ENCODE results near the gene CLIC5. TPM values are rescaled to one million over a fixed set of nuclear protein-coding genes. Genes with fewer than 3 reads are reported as not detected.
"Not testable (repeated sequence)": the region's sequence is repeated elsewhere in the genome, so short reads cannot be mapped to it uniquely, and the experiment has no call there.

CLIC5 gene
- polyA plus RNA-seq, 1 experiment: not detected

- ChIA-PET POLR2A (no interaction called here), CTCF (interaction anchor here (1.2 kb wide), 1 partner anchor 1298 kb away, joined by 3 read pairs; no protein-coding TSS in a partner anchor)
- no peak for DNase-seq (ENCODE audit: low read depth, low spot score)
- H3K9me3 ChIP-seq (ENCODE audit: control insufficient read depth, insufficient read depth, low read length): no peaks in the 10 kb centered on the region
- TF ChIP-seq, protein P1, sequence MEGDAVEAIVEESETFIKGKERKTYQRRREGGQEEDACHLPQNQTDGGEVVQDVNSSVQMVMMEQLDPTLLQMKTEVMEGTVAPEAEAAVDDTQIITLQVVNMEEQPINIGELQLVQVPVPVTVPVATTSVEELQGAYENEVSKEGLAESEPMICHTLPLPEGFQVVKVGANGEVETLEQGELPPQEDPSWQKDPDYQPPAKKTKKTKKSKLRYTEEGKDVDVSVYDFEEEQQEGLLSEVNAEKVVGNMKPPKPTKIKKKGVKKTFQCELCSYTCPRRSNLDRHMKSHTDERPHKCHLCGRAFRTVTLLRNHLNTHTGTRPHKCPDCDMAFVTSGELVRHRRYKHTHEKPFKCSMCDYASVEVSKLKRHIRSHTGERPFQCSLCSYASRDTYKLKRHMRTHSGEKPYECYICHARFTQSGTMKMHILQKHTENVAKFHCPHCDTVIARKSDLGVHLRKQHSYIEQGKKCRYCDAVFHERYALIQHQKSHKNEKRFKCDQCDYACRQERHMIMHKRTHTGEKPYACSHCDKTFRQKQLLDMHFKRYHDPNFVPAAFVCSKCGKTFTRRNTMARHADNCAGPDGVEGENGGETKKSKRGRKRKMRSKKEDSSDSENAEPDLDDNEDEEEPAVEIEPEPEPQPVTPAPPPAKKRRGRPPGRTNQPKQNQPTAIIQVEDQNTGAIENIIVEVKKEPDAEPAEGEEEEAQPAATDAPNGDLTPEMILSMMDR (IDR thresholded peaks at IDR 0.05; ENCODE audit: low read depth, low read length): no peak
- no peak overlapping the region for H3K27ac ChIP-seq (ENCODE audit: low read depth, low read length)
- peaks cover 4% of the 10 kb centered on the region for H3K27me3 ChIP-seq (ENCODE audit: control insufficient read depth, insufficient read depth, low read length)
- no peak overlapping the region for H3K4me3 ChIP-seq (ENCODE audit: low read depth, low read length)
Measured at GRCh38 chr6:45928721-45929305, 86.8 kb downstream of the CLIC5 start.

DNA sequence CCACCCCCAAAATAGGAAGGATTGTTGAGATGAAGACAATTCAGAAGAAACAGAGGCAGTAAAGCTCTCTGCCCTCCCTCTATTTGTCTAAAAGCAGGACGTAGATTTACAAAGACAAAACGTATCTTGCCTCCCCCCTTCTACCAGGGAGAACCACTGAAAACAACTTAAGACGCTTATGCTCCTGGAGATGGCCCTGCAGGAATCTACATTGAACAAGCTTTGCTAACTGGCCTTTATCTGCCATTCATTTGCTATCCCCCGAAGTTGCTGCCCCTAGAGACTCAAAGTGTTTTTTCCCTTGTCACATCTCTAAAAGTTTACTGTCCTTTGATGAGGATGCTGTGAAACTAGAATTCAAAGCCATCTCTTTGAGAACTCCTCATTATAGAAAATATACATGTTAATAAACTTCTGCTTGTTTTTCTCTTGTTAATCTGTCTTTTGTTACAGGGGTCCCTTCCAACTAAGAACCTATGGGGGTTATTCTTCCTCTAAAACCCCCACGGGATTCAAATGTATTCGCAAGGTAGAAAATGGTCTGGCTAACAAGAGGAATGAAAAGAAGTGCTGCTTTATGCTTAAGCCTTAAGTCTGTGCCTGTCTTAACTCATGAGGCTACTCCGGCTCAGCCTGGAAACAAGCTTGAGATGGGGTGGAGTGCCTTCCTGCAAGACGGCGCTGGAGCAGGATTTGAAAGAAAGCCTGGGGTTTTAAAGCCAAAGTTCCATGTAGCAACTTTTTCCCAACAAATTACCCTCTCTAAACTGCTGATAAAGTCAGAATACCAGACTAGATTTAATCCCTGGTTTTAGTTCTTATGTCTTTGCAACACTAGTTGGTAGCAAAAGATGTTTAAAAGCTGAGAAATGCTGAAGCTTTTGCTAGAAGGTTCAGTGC is 88.0 kb downstream of the CLIC5 start:
- CTCF ChIA-PET: interaction anchor here (0.6 to 1.9 kb wide), 4 partner anchors 19 to 1297 kb away, joined by 3 to 4 read pairs (median 4); no protein-coding TSS in a partner anchor
- DNase-seq (ENCODE audit: low read depth, low spot score): no peak

DNA sequence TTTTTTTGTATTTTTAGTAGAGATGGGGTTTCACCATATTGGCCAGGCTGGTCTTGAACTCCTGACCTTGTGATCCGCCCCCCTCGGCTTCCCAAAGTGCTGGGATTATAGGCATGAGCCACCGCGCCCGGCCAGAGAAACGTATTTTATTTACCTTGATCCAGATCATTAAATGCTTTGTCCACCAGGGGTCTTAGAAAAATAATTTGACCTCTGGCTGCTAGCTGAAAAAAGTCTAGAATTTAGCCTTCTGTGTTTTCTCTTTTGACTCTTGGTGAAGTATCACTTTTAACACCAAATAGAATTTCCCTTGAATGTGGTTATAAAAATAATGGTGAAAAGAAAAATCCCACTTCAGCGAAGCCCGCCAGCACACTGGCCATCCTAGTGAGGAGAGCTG is 89.2 kb downstream of the CLIC5 start:
- H3K9me3 ChIP-seq (ENCODE audit: control insufficient read depth, insufficient read depth, low read length); H3K27me3 ChIP-seq (ENCODE audit: control insufficient read depth, insufficient read depth, low read length); DNase-seq (ENCODE audit: low read depth, low spot score); H3K27ac ChIP-seq (ENCODE audit: low read depth, low read length); POLR2A ChIA-PET; H3K4me3 ChIP-seq (ENCODE audit: low read depth, low read length): not testable (repeated sequence)
- CTCF ChIA-PET: interaction anchor here (1.6 to 1.9 kb wide), 2 partner anchors 20 to 1271 kb away, joined by 4 read pairs; no protein-coding TSS in a partner anchor

More for the DNA sequence above, 88.0 kb downstream of the CLIC5 start:
- Histone ChIP-seq H3K27me3 (ENCODE audit: control insufficient read depth, insufficient read depth, low read length) (peaks cover 4% of the 10 kb centered on the region), H3K4me3 (ENCODE audit: low read depth, low read length) (no peak overlapping the region), H3K9me3 (ENCODE audit: control insufficient read depth, insufficient read depth, low read length) (no peaks in the 10 kb centered on the region), H3K27ac (ENCODE audit: low read depth, low read length) (no peak overlapping the region)
- POLR2A ChIA-PET: no interaction called here
- TF ChIP-seq, protein P1 (IDR thresholded peaks at IDR 0.05; ENCODE audit: low read depth, low read length): no peak

DNA sequence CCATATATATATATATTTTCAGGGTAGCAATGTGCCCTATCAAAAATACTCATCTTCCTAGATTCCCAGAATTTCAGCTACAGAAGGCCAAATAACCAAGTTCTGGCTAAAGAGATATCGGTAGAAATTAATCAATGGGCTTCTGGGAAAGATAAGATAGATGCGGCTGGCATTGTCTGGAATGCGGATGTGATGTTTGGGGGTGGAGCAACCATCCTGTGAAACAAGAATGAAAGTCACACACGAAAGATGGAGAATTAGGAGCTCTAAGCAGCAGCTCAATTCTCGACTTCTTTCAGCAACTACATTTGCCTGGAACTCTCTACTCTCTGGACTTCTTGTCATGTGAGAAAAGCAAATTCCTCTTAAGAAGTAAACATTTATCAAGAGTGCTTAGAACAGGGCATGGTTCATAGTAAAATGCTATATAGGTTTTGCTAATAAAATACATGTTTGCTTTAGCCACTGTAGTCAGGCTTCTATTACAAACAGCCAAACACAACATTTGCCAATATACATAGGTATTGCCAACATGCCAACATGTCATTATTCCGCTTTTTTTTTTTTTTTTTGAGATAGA is 90.8 kb downstream of the CLIC5 start:
- Histone ChIP-seq H3K9me3 (ENCODE audit: control insufficient read depth, insufficient read depth, low read length) (no peaks in the 10 kb centered on the region), H3K27ac (ENCODE audit: low read depth, low read length) (no peak overlapping the region), H3K27me3 (ENCODE audit: control insufficient read depth, insufficient read depth, low read length) (no peaks in the 10 kb centered on the region), H3K4me3 (ENCODE audit: low read depth, low read length) (no peak overlapping the region)
- ChIA-PET CTCF (interaction anchor here (0.8 to 3.9 kb wide), 6 partner anchors 22 to 1449 kb away, joined by 3 to 39 read pairs (median 12); no protein-coding TSS in a partner anchor), POLR2A (no interaction called here)
- TF ChIP-seq, protein P1 (IDR thresholded peaks at IDR 0.05; ENCODE audit: low read depth, low read length): no peak
- no peak for DNase-seq (ENCODE audit: low read depth, low spot score)

GRCh38 chr6:45923831-45924391 is 91.7 kb downstream of the CLIC5 start:
- ChIA-PET POLR2A (no interaction called here), CTCF (interaction anchor here (0.6 to 3.9 kb wide), 7 partner anchors 23 to 1448 kb away, joined by 3 to 39 read pairs (median 8); no protein-coding TSS in a partner anchor)
- no peak overlapping the region for H3K27ac ChIP-seq (ENCODE audit: low read depth, low read length)
- TF ChIP-seq, protein P1 (IDR thresholded peaks at IDR 0.05; ENCODE audit: low read depth, low read length): no peak
- H3K9me3 ChIP-seq (ENCODE audit: control insufficient read depth, insufficient read depth, low read length): no peaks in the 10 kb centered on the region
- no peak overlapping the region for H3K4me3 ChIP-seq (ENCODE audit: low read depth, low read length)
- H3K27me3 ChIP-seq (ENCODE audit: control insufficient read depth, insufficient read depth, low read length): no peaks in the 10 kb centered on the region
- DNase-seq (ENCODE audit: low read depth, low spot score): peak; percentile 32

Measured in AG04450 (cell line).